ENCODE data around the gene MED8.
"Not testable (repeated sequence)": the region's sequence is repeated elsewhere in the genome, so short reads cannot be mapped to it uniquely, and the experiment has no call there.

GRCh38 chr1:43413426-43413825, 23.8 kb upstream of the MED8 start:
- not testable (repeated sequence) for TF ChIP-seq CTCF (IDR thresholded peaks at IDR 0.05; ENCODE audit: low read length); EZH2 (IDR thresholded peaks at IDR 0.05; ENCODE audit: borderline replicate concordance, low read length)

Measured in OCI-LY1 (cell line).